Neural cell (in vitro differentiated cells): ENCODE results near the gene CDON. TPM values are rescaled to one million over a fixed set of nuclear protein-coding genes. Genes with fewer than 3 reads are reported as not detected.

Experiments
- H2AFZ ChIP-seq: fragments of 200-600, 300-800 bp; sonication (generic), shearing (Covaris generic); 2 replicates; pipeline ENCODE4 v1.6.0; 2014; ENCODE audit warnings: low read depth, mild to moderate bottlenecking, antibody characterized with exemption, low read length, moderate library complexity
- H3F3A ChIP-seq: fragments of 200-600 bp; shearing (Covaris generic); 2 replicates; pipeline ENCODE4 v1.6.1; 2016; ENCODE audit warnings: mild to moderate bottlenecking, moderate library complexity, mixed read lengths, antibody characterized with exemption, low read length; ENCODE audit not compliant: insufficient read depth, poor library complexity, severe bottlenecking
- H3K27ac ChIP-seq: fragments of 200-600, 300-800 bp; sonication (generic), shearing (Covaris generic); 2 replicates; pipeline ENCODE4 v1.5.1; 2014; ENCODE audit warnings: mild to moderate bottlenecking, low read length, moderate library complexity
- H3K27me3 ChIP-seq: fragments of 300-800, 200-600 bp; sonication (generic), shearing (Covaris generic); 2 replicates; pipeline ENCODE4 v1.6.0; 2014; ENCODE audit warnings: mild to moderate bottlenecking, low read depth, low read length, moderate library complexity; ENCODE audit not compliant: insufficient read depth
- H3K36me3 ChIP-seq: fragments of 300-800, 200-600 bp; sonication (generic), shearing (Covaris generic); 2 replicates; pipeline ENCODE4 v1.5.1; 2014; ENCODE audit warnings: mild to moderate bottlenecking, antibody characterized with exemption, low read length, moderate library complexity; ENCODE audit not compliant: insufficient read depth
- H3K4me2 ChIP-seq: fragments of 300-800, 200-600 bp; sonication (generic), shearing (Covaris generic); 2 replicates; pipeline ENCODE4 v1.6.0; 2014; ENCODE audit warnings: mild to moderate bottlenecking, low read length
- H3K4me3 ChIP-seq: fragments of 300-800, 200-600 bp; sonication (generic), shearing (Covaris generic); 2 replicates; pipeline ENCODE4 v1.5.1; 2014; ENCODE audit warnings: mild to moderate bottlenecking, low read length, moderate library complexity
- H3K79me2 ChIP-seq: fragments of 200-600 bp; shearing (Covaris generic); replicated peaks from 2 replicates; pipeline ENCODE4 v1.6.0; 2014; ENCODE audit warnings: mild to moderate bottlenecking, low read length, moderate library complexity; ENCODE audit not compliant: insufficient read depth
- H3K9ac ChIP-seq: fragments of 300-800, 200-600 bp; sonication (generic), shearing (Covaris generic); 2 replicates; pipeline ENCODE4 v1.6.1; 2016; ENCODE audit warnings: mild to moderate bottlenecking, low read length, mixed read lengths
- H3K9me2 ChIP-seq: fragments of 200-600 bp; shearing (Covaris generic); 2 replicates; pipeline ENCODE4 v1.6.1; 2016; ENCODE audit warnings: mild to moderate bottlenecking, low read length, mixed read lengths; ENCODE audit not compliant: insufficient read depth
- H3K9me3 ChIP-seq: fragments of 200-600, 300-800 bp; sonication (generic), shearing (Covaris generic); 2 replicates; pipeline ENCODE4 v1.6.1; 2016; ENCODE audit warnings: mild to moderate bottlenecking, mixed run types, low read length, moderate library complexity, mixed read lengths
- H4K20me1 ChIP-seq: fragments of 200-600 bp; shearing (Covaris generic); 2 replicates; pipeline ENCODE4 v1.6.1; 2016; ENCODE audit warnings: mild to moderate bottlenecking, mixed run types; ENCODE audit not compliant: insufficient read depth
- CTCF ChIP-seq: fragments of 450-650 bp; IDR thresholded peaks from 2 replicates; pipeline ENCODE4 v1.5.1; 2014; ENCODE audit warnings: antibody characterized with exemption, mild to moderate bottlenecking, moderate library complexity; ENCODE audit not compliant: poor library complexity, severe bottlenecking
- EP300 ChIP-seq: fragments of 450-650 bp; conservative IDR thresholded peaks from 2 replicates; pipeline ENCODE4 v1.6.1; 2014; ENCODE audit warnings: antibody characterized with exemption, mild to moderate bottlenecking, moderate library complexity; ENCODE audit not compliant: poor library complexity, severe bottlenecking
- EZH2 ChIP-seq: fragments of 200-600, 300-800 bp; shearing (Covaris generic), sonication (generic); IDR thresholded peaks from 2 replicates; pipeline ENCODE4 v1.6.1; 2014; ENCODE audit warnings: antibody characterized with exemption, low read length, borderline replicate concordance, mild to moderate bottlenecking; ENCODE audit not compliant: insufficient read depth, poor library complexity, severe bottlenecking
- MXI1 ChIP-seq: fragments of 450-650 bp; conservative IDR thresholded peaks from 2 replicates; pipeline ENCODE4 v1.6.1; 2014; ENCODE audit warnings: antibody characterized with exemption, mild to moderate bottlenecking; ENCODE audit not compliant: poor library complexity, severe bottlenecking
- POLR2AphosphoS5 ChIP-seq: IDR thresholded peaks from 2 replicates; pipeline ENCODE4 v1.6.1; 2012
- RAD21 ChIP-seq: fragments of 450-650 bp; conservative IDR thresholded peaks from 2 replicates; pipeline ENCODE4 v1.6.1; 2014; ENCODE audit warnings: antibody characterized with exemption, mild to moderate bottlenecking, moderate library complexity
- REST ChIP-seq: IDR thresholded peaks from 2 replicates; pipeline ENCODE4 v1.6.1; 2012; ENCODE audit warnings: borderline replicate concordance
- SMC3 ChIP-seq: fragments of 450-650 bp; conservative IDR thresholded peaks from 2 replicates; pipeline ENCODE4 v1.6.1; 2014; ENCODE audit warnings: antibody characterized with exemption, mild to moderate bottlenecking, moderate library complexity; ENCODE audit not compliant: poor library complexity
- TAF1 ChIP-seq: IDR thresholded peaks from 2 replicates; pipeline ENCODE4 v1.6.1; 2012; ENCODE audit warnings: low read depth
- polyA plus RNA-seq: library from polyadenylated mRNA; depleted of rRNA; stranded (reverse); fragments of >200 nt; gene quantifications from 2 replicates; pipeline ENCODE4 v1.2.3, GENCODE V29; 2014

Gene CDON
- polyA plus RNA-seq, 1 donor from 2014 or later, result 44.1 TPM

GRCh38 chr11:126076641-126077040 is 14.0 kb upstream of the CDON start:
- Histone ChIP-seq H3K79me2 (no peaks in the 10 kb centered on the region), H3K9ac (no peak overlapping the region), H3K4me2 (no peak overlapping the region), H3F3A (no peaks in the 10 kb centered on the region), H3K9me3 (no peaks in the 10 kb centered on the region), H2AFZ (no peak overlapping the region), H3K27ac (no peak overlapping the region), H3K36me3 (no peaks in the 10 kb centered on the region), H3K4me3 (no peak overlapping the region), H4K20me1 (no peaks in the 10 kb centered on the region), H3K9me2 (no peaks in the 10 kb centered on the region), H3K27me3 (no peaks in the 10 kb centered on the region)
- TF ChIP-seq REST (no peak), EP300 (no peak), MXI1 (no peak), POLR2AphosphoS5 (no peak), EZH2 (no peak), RAD21 (no peak), SMC3 (no peak), TAF1 (no peak), CTCF (no peak)

GRCh38 chr11:126072801-126073594 is 10.3 kb upstream of the CDON start:
- no peaks in the 10 kb centered on the region for H3K27me3 ChIP-seq
- no peaks in the 10 kb centered on the region for H3F3A ChIP-seq
- no peak overlapping the region for H3K4me3 ChIP-seq
- no peak overlapping the region for H3K27ac ChIP-seq
- H3K9me3 ChIP-seq, result no peaks in the 10 kb centered on the region
- H2AFZ ChIP-seq, result no peak overlapping the region
- H4K20me1 ChIP-seq, result no peaks in the 10 kb centered on the region
- TF ChIP-seq EZH2, result no peak
- no peak for TF ChIP-seq MXI1
- no peak for TF ChIP-seq CTCF
- TF ChIP-seq POLR2AphosphoS5, result no peak
- TF ChIP-seq RAD21, result no peak
- H3K36me3 ChIP-seq, result no peaks in the 10 kb centered on the region
- no peaks in the 10 kb centered on the region for H3K9me2 ChIP-seq
- H3K9ac ChIP-seq, result no peak overlapping the region
- no peaks in the 10 kb centered on the region for H3K79me2 ChIP-seq
- no peak overlapping the region for H3K4me2 ChIP-seq
